Astrocyte (in vitro differentiated cells and primary cell): ENCODE results near the gene FAM193B. TPM values are rescaled to one million over a fixed set of nuclear protein-coding genes. Genes with fewer than 3 reads are reported as not detected.

Experiments used
- DNase-seq: peaks from one replicate; pipeline ENCODE4 v3.0.0-alpha.2; 2010; ENCODE audit warnings: low read depth
- FAIRE-seq: peaks from 2 replicates; lab custom pipeline; 2011; peaks lifted over from hg19 to GRCh38; lab: Jason Lieb, UNC
- H2AFZ ChIP-seq: 2 replicates; pipeline ENCODE4 v1.6.0; 2012; ENCODE audit warnings: low read depth, low read length, inconsistent platforms
- H3K27ac ChIP-seq: 2 replicates; pipeline ENCODE4 v1.5.1; 2011; ENCODE audit warnings: low read depth, low read length, inconsistent platforms
- H3K27me3 ChIP-seq: 2 replicates; pipeline ENCODE4 v1.6.0; 2011; ENCODE audit warnings: low read length, inconsistent platforms; ENCODE audit not compliant: insufficient read depth
- H3K36me3 ChIP-seq: 2 replicates; pipeline ENCODE4 v1.5.1; 2011; ENCODE audit warnings: low read length, inconsistent platforms; ENCODE audit not compliant: insufficient read depth
- H3K4me1 ChIP-seq: 2 replicates; pipeline ENCODE4 v1.5.1; 2011; ENCODE audit warnings: low read length, inconsistent platforms; ENCODE audit not compliant: insufficient read depth
- H3K4me2 ChIP-seq: 2 replicates; pipeline ENCODE4 v1.6.0; 2012; ENCODE audit warnings: low read length, inconsistent platforms
- H3K4me3 ChIP-seq: 2 replicates; pipeline ENCODE4 v1.5.1; 2011; ENCODE audit warnings: low read depth, mild to moderate bottlenecking, low read length, inconsistent platforms; ENCODE audit not compliant: insufficient read depth
- H3K79me2 ChIP-seq: 2 replicates; pipeline ENCODE4 v1.6.0; 2012; ENCODE audit warnings: mild to moderate bottlenecking, low read length, inconsistent platforms; ENCODE audit not compliant: insufficient read depth
- H3K9ac ChIP-seq: 2 replicates; pipeline ENCODE4 v1.6.0; 2012; ENCODE audit warnings: mild to moderate bottlenecking, low read length, inconsistent platforms
- H3K9me3 ChIP-seq: 2 replicates; pipeline ENCODE4 v1.5.1; 2012; ENCODE audit warnings: low read depth, mild to moderate bottlenecking, low read length, inconsistent platforms; ENCODE audit not compliant: insufficient read depth
- H4K20me1 ChIP-seq: 2 replicates; pipeline ENCODE4 v1.6.0; 2012; ENCODE audit warnings: low read length, inconsistent platforms; ENCODE audit not compliant: insufficient read depth
- H3K27ac Mint-ChIP-seq: one replicate; pipeline ENCODE4 v1.8.0; 2021; ENCODE audit warnings: mild to moderate bottlenecking, mixed read lengths; ENCODE audit not compliant: unreplicated experiment
- H3K27me3 Mint-ChIP-seq: one replicate; pipeline ENCODE4 v1.8.0; 2021; ENCODE audit warnings: low read depth, mixed read lengths; ENCODE audit not compliant: unreplicated experiment
- H3K36me3 Mint-ChIP-seq: one replicate; pipeline ENCODE4 v1.8.0; 2021; ENCODE audit warnings: low read depth, mixed read lengths; ENCODE audit not compliant: unreplicated experiment
- H3K4me1 Mint-ChIP-seq: one replicate; pipeline ENCODE4 v1.8.0; 2021; ENCODE audit warnings: low read depth, mixed read lengths; ENCODE audit not compliant: unreplicated experiment
- H3K4me3 Mint-ChIP-seq: one replicate; pipeline ENCODE4 v1.8.0; 2021; ENCODE audit warnings: mild to moderate bottlenecking, moderate library complexity, mixed read lengths; ENCODE audit not compliant: unreplicated experiment
- H3K9me3 Mint-ChIP-seq: one replicate; pipeline ENCODE4 v1.8.0; 2021; ENCODE audit warnings: mild to moderate bottlenecking, mixed read lengths; ENCODE audit not compliant: unreplicated experiment
- CTCF ChIP-seq: IDR thresholded peaks from 2 replicates; pipeline ENCODE4 v1.5.1; 2011; ENCODE audit warnings: low read depth, mild to moderate bottlenecking, inconsistent platforms, low read length, moderate library complexity; ENCODE audit not compliant: insufficient read depth
- EZH2 ChIP-seq: IDR thresholded peaks from 2 replicates; pipeline ENCODE4 v1.6.1; 2012; ENCODE audit warnings: mild to moderate bottlenecking, low read length, inconsistent platforms; ENCODE audit not compliant: insufficient read depth
- total RNA-seq: library from RNA; stranded (reverse); gene quantifications from 2 replicates; pipeline ENCODE4 v1.2.1, GENCODE V29; 2021

FAM193B gene
- total RNA-seq, 1 donor from 2014 or later: 48.3 TPM

- DNase-seq (no peak), FAIRE-seq (no peak)
- Mint-ChIP-seq H3K9me3 (no peaks in the 10 kb centered on the region), H3K27ac (no peak overlapping the region), H3K36me3 (peaks cover 14% of the 10 kb centered on the region), H3K4me1 (peaks cover 29% of the 10 kb centered on the region), H3K27me3 (no peaks in the 10 kb centered on the region), H3K4me3 (no peak overlapping the region)
- Histone ChIP-seq H3K27me3 (no peaks in the 10 kb centered on the region), H3K4me3 (no peak overlapping the region), H3K9ac (no peak overlapping the region), H4K20me1 (peaks cover 68% of the 10 kb centered on the region), H3K36me3 (peaks cover 2% of the 10 kb centered on the region), H3K79me2 (peaks cover 55% of the 10 kb centered on the region), H2AFZ (no peak overlapping the region), H3K4me2 (no peak overlapping the region), H3K27ac (no peak overlapping the region), H3K4me1 (peaks cover 17% of the 10 kb centered on the region), H3K9me3 (no peaks in the 10 kb centered on the region)
- no peak for TF ChIP-seq CTCF
These were observed 15.5 kb downstream of the FAM193B start for GRCh38 chr5:177538876-177539275.

- Mint-ChIP-seq H3K27me3 (no peaks in the 10 kb centered on the region), H3K36me3 (peaks cover 14% of the 10 kb centered on the region), H3K4me1 (peaks cover 26% of the 10 kb centered on the region), H3K27ac (peak overlapping the region; percentile 87), H3K9me3 (no peaks in the 10 kb centered on the region), H3K4me3 (peak overlapping the region; percentile 23)
- Histone ChIP-seq H3K4me1 (peaks cover 17% of the 10 kb centered on the region), H3K4me2 (peak overlapping the region; percentile 67), H3K27ac (peak overlapping the region; percentile 77), H3K4me3 (no peak overlapping the region), H3K27me3 (no peaks in the 10 kb centered on the region), H3K36me3 (peaks cover 2% of the 10 kb centered on the region), H3K79me2 (peaks cover 47% of the 10 kb centered on the region), H4K20me1 (peaks cover 65% of the 10 kb centered on the region), H2AFZ (no peak overlapping the region), H3K9me3 (no peaks in the 10 kb centered on the region), H3K9ac (peak overlapping the region; percentile 52)
- DNase-seq (peak; percentile 76), FAIRE-seq (peak; percentile 23)
- TF ChIP-seq EZH2 (no peak), CTCF (no peak)
These were observed 16.7 kb downstream of the FAM193B start for GRCh38 chr5:177537389-177538361.

- DNase-seq (no peak), FAIRE-seq (no peak)
- no peak overlapping the region for H3K4me3 Mint-ChIP-seq
- peaks cover 17% of the 10 kb centered on the region for H3K36me3 Mint-ChIP-seq
- Histone ChIP-seq H3K27me3 (no peaks in the 10 kb centered on the region), H3K9me3 (no peaks in the 10 kb centered on the region), H4K20me1 (peaks cover 70% of the 10 kb centered on the region), H3K4me1 (peaks cover 17% of the 10 kb centered on the region), H2AFZ (no peak overlapping the region), H3K4me3 (no peak overlapping the region), H3K4me2 (no peak overlapping the region), H3K79me2 (peaks cover 44% of the 10 kb centered on the region), H3K27ac (no peak overlapping the region), H3K9ac (no peak overlapping the region), H3K36me3 (peaks cover 2% of the 10 kb centered on the region)
- no peak for TF ChIP-seq EZH2
- no peak for TF ChIP-seq CTCF
- H3K4me1 Mint-ChIP-seq: peaks cover 26% of the 10 kb centered on the region
- no peaks in the 10 kb centered on the region for H3K27me3 Mint-ChIP-seq
- no peak overlapping the region for H3K27ac Mint-ChIP-seq
- no peaks in the 10 kb centered on the region for H3K9me3 Mint-ChIP-seq
These were observed 18.0 kb downstream of the FAM193B start for GRCh38 chr5:177536386-177536785.
